NCI-H446 (cell line): ENCODE measurements around the gene EDAR.

Source experiments
- DNase-seq, 2 experiments: peaks; one replicate each; lab custom pipeline; 2025; lab: John Stamatoyannopoulos, UW

The EDAR gene

GRCh38 chr2:108967757-108968156 is 21.3 kb downstream of the EDAR start:
- no peak for DNase-seq

DNA sequence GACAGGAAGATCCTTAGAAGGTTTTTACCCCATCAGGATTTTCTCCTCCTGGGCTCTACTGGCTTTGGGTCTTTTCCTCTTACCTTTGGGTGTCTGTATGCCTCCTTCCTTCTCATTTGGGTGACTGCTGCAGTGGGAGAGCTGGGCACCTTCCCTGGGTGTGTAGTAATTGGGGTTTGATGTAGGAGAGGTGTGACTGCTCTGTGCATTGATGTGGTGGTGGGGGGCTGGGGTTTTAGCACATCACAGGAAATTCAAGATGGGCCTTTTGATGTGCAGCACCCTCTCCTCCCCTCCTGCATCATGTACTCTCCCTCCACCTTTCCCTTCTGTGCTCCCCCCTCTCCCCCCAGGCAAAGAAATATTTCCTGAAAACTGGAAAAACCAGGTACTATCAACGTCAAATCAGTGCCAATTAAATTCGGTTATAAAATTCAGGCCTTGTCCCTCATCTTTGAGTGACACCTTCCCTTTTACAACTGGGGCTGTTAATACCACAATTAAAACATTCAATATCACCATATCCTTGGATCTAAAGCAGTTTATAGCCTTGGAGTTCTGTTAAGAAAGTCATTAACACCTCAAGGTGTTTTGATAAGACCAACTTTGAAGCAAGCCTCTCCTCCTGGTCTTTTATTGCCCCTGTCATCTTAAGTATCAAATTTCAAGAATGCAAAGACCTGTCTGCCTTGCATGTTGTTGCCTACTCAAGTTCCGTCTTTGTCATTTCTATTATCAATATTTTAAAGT is 23.3 kb downstream of the EDAR start:
- DNase-seq, result no peak

- DNase-seq, result no peak
Measured at GRCh38 chr2:108963057-108963456, 26.0 kb downstream of the EDAR start.

DNA sequence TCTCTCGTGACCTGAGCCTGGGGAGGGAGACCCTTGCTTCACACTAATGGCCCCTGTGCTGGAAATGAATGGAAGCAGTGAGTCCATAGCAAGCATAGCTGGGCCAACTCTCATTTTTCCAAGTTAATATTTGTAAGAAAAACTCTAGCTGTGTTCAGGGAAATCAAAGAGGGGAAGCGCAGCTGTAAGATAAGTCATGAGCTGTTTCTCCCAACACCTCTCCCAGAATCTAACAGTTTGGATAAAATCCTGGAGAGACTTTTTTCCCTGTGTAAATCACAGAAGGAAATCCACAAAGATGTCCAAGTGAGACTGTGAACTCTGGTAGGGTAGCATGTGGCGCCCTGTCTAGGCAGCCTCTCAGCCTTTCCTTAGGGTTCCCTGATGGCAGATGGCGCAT is 27.2 kb downstream of the EDAR start:
- no peak for DNase-seq

DNA sequence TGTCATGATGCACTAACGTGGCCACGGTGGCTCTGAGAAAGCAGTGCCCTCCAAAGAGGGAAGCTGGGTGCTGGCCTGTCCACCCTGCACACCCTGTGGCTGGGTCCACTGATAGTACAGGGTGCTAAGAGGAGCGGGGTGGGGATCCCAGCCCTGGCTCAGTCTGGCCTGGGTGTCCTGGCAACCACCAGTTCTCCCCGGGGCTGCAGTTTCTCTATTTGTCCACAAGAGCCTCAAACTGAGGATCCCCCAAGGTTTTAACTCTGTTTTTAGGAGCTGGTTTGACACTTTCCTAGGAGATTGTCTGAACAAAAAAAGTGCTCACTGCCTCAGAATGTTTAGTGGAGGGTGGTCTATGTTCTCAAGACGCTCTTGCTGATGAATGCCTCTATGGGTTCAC is 29.0 kb downstream of the EDAR start:
- DNase-seq, result no peak

GRCh38 chr2:108959401-108959800 is 29.6 kb downstream of the EDAR start:
- no peak for DNase-seq

- DNase-seq, result no peak
Measured at GRCh38 chr2:108958632-108959341, 30.2 kb downstream of the EDAR start.

DNA sequence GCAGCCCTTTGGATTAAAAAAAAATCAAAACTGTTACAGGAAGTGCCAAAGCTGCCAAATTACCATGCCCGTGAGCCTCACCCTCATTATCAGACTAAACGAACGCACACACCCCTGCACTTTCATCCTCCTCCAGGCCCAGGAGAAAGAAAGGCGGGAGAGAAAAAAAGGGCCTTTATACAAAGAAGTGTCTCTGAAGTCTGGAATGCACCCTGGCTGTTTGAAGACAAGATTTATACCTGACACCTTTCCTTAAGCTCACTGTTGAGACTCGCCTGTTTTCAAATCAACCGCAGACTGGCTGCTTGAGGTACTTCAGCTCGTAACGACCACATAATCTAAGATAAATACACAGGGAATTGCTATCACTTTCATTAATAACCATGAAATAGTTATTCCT is 31.0 kb downstream of the EDAR start:
- no peak for DNase-seq

GRCh38 chr2:108956375-108956774 is 32.6 kb downstream of the EDAR start:
- DNase-seq, result no peak

GRCh38 chr2:108950369-108951135 is 38.5 kb downstream of the EDAR start:
- no peak for DNase-seq

DNA sequence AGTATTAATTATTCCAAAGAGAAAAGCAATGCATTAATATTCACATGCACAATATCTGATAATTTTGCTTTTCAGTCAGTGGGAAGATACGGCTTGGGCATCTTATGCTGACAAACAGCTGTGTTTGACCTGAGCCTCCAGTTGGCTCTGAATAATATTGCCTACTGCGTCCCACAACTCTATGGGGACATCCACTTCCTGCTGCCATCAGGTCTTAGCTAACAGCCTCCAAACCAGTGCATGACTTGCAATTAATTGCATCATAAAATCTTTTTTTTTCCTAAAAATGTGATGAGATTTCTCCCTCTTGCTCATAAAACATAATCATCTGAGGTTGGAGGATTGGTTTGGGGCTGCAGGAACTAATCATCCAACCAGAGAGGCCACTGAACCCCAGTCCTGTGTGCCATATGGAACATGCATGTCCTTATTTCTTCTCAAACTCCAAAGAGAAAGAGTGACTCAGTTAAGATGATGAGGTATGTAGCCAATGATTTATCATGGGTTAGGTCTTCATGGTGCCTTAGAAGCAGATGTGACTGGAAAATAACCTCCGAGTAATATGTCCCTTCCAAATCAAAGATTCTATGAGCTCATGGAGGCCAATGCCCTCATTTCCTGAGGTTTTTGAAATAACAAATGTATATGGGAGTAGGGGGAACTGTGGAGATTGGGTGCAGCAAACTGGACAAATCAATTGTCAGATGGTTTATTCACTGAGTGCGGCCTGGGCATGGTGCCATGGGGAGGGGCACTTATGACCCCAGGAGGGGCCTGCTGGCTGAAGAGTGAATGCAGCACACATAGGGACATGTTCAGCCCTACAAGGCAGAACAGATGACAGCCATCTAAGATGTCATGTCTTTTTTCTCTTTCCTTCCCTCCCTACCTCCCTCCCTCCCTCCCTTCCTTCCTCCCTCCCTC is 39.4 kb downstream of the EDAR start:
- DNase-seq, result no peak

- DNase-seq, result no peak
Measured at GRCh38 chr2:108947271-108947907, 41.6 kb downstream of the EDAR start.

DNA sequence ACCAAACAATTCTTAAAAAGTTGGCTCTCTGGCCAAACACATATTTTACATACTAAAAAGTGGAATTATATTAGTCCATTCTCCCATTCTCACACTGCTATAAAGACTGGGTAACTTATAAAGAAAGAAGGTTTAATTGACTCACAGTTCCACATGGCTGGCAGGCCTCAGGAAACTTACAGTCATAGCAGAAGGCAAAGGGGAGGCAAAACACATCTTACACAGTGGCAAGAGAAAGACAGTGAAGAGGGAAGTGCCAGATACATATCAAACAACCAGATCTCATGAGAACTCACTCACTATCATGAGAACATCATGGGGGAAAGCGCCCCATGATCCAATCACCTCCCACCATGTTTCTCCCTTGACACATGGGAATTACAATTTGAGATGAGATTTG is 42.6 kb downstream of the EDAR start:
- DNase-seq, result no peak

DNA sequence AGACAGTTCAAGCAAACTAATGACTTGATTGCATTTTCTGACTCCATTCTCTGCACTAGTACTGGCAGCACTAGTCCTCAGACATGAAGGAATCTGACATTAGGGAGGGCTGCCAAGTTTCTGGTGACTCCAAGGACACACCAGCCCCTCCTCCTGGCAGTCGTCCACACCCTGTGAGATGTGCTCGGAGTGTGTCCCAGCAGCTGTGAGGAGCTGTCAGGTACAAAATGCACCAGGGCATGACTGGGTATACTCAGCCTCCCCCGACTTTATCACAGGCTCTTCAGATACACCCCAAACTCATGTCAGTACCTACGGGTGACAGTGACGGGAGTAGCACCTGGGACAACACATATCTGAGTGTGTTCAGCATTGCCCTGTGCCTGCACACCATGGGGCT is 43.1 kb downstream of the EDAR start:
- DNase-seq, result no peak

DNA sequence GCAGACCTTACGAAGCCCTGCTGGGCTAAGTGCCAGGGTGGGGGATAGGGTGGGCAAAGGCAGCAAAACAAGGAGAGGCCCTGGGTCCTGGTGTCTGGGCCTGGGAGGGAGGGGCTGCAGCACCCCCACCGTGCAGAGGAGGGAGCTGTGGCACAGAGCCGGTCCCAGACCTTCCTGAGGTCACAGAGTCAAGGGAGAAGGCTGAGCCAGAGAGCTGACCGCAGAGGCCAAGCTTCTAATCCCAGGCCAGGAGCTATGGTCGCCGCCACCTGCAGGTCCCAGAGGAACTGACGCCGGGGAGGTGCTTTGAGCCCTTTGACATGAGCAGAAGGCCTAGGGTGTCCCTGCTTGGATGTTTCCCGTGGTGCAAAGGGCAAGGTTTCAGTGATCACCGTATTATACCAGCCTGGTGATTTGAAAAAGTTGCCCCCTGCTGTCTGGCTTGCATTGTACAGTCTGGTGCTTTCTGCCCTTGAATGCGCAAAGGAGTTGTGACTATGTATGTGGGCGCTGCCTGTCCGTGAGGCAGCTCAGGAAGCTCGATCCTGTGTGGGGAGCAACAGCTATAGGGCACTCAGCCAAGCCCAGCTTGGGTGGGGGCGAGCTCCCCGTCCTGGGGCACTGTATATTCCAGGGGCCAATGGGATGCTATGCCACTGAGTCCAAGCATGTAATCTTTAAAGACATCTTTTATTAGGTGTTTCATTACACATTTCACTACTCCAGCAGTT is 44.3 kb downstream of the EDAR start:
- no peak for DNase-seq

DNA sequence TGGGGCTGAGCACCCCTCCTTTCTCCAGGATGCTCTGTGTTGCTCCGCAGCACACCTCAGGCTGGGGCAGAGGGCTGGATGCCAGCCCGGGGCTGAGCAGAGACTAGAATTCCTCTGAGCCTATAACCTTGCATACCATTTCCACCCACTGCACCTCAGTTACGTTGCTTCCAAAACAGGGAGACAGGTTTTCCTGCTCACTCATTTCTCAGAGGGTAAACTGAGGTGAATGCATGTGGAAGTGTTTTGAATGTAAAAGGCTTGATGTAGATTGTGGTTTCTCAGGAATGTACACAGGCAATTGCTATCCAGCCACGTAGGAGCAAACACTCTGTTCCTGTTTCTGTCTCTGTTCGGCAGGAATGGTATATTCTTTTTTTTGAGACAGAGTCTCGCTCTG is 45.3 kb downstream of the EDAR start:
- DNase-seq, result no peak

DNA sequence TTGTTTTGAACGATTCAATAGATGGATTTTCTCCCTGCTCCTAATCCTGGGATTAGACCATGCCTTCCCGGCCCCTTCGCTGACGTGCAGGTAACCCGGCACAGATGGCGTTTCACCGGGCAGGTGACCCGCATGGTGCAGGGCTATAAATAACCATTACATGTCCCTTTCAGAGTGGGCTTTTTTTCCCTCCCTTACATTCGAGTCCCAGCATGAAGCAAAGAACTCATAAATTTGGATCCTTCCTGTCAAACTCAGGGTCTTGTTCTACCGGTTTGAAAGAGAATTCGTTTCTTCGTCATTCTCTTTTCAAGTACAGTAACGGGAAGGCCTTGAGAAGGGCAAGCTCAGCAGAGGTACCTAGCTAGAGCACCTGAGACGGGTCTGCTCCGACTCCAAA is 46.1 kb downstream of the EDAR start:
- no peak for DNase-seq

DNA sequence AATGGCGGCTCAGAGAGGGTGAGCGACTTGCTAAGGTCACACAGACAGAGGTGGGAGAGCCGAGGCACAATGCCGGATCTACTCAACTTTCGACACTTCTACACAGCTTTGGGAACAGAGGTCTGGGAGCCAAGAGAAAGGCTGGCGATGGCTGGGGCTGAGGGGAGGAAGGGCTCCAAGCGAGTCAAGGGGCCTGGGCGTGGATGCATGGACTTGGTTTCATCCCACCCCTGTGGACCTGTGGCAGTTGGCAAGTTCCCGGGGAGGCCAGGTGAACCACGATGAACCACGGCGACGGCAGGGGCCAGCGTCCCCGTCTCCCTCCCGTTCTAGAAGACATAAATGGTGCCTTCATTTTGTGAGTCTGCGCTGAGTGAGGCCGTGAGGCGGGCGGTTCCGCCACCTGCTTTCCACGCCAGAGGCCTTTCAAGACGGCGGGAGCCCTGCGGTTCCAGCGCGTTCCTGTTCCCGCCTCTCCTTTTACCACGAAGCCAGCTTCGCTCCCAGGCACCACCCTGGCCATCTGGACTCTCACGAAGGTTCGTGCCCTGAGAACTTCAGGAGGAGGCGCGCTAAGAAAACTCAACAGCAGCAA is 46.7 kb downstream of the EDAR start:
- DNase-seq, result no peak

GRCh38 chr2:108941767-108942166 is 47.3 kb downstream of the EDAR start:
- DNase-seq, result no peak

DNA sequence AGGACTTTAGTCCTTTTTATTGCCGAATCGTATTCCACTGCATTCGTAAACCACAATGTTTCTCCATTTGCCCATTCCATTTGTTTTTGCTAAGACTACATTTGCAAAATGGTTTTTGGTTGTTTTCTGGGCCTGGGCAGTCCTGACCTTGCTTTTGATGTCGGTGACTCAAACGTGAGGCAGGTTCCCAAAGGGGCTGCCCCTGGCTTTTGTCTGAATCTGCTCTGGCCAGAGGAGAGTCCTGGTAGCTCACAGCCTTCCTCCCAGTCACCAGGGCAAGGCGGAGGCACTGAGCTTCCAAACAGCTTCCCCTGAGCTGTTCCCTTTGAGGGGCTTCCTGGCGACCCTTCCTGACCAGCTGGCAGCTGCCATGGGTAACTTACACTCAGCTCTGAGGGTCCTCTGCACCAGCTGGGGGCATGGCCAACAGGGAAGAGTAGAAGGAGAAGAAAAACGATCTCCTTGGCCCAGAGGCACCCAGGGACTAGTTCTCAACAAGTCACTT is 47.8 kb downstream of the EDAR start:
- no peak for DNase-seq
